ENCODE data around the gene ECE1. TPM values are rescaled to one million over a fixed set of nuclear protein-coding genes. Genes with fewer than 3 reads are reported as not detected.
A peak's percentile ranks its signal among the peaks of the same experiment; 100 is the strongest.

Gene ECE1
- total and polyA plus RNA-seq, 9 of the 15 experiments (the other 6 are each of a cell fraction or from before 2014, with no cell fraction given): 0.56 to 34.8 (median 11.0) TPM

GRCh38 chr1:21330544-21330943, 40.3 kb upstream of the ECE1 start:
- 76% methylated on average over 2 of the region's 2 CpGs for WGBS (ENCODE audit: insufficient coverage, low coverage, missing lambda C conversion rate)
- FAIRE-seq: no peak
- Histone ChIP-seq H3K4me3 (no peak overlapping the region), H3K9ac (ENCODE audit: insufficient read depth in 1 of 2, low read depth in 2 of 2, low read length in 2 of 2) (0 out of 4 replicates have a peak overlapping the region, but pooled peaks of 1 of the 2 experiments have one; percentile 47), H3K79me2 (ENCODE audit: control insufficient read depth, insufficient read depth, low read length) (peaks cover 4% of the 10 kb centered on the region; the same call in 1 of the 3 replicates), H3K4me2 (ENCODE audit: insufficient read depth, low read length) (no peak overlapping the region), H3K9me1 (ENCODE audit: control insufficient read depth, insufficient read depth, low read length) (no peaks in the 10 kb centered on the region), H3K4me1 (replicated peaks in 1 of 2; ENCODE audit: control insufficient read depth in 2 of 2, insufficient read depth in 2 of 2, low read length in 2 of 2) (peaks cover 18 to 28% of the 10 kb centered on the region in 2 experiments), H3K27ac (ENCODE audit: extremely low read depth, low read depth, low read length) (no peak overlapping the region), H4K20me1 (replicated peaks; ENCODE audit: control insufficient read depth, insufficient read depth, low read length) (peaks cover 23% of the 10 kb centered on the region), H3K9me3 (replicated peaks; ENCODE audit: control insufficient read depth, insufficient read depth, low read depth, low read length) (no peaks in the 10 kb centered on the region), H3K36me3 (ENCODE audit: control insufficient read depth, insufficient read depth, low read length) (no peaks in the 10 kb centered on the region; the same call in 2 of the 3 replicates), H3K27me3 (ENCODE audit: control insufficient read depth in 2 of 2, insufficient read depth in 2 of 2, low read length in 2 of 2) (no peaks in the 10 kb centered on the region; a peak in 1 of 5 replicates), H2AFZ (ENCODE audit: low read depth, low read length) (no peak overlapping the region)
- BruUV-seq (replicated peaks): no TSS peak
- in situ Hi-C loops (cut with MboI) (no loop called here), intact Hi-C loops (cut with micrococcal nuclease) (no loop called here)
- POLR2A ChIA-PET: no interaction called here
- CTCF ChIA-PET (ENCODE audit: low intra/inter-chr PET ratio): no interaction called here
- no peak for ATAC-seq
- DNase-seq (ENCODE audit: extremely low read depth in 1 of 4, low spot score in 3 of 4): no peak
- TF ChIP-seq, protein P1, sequence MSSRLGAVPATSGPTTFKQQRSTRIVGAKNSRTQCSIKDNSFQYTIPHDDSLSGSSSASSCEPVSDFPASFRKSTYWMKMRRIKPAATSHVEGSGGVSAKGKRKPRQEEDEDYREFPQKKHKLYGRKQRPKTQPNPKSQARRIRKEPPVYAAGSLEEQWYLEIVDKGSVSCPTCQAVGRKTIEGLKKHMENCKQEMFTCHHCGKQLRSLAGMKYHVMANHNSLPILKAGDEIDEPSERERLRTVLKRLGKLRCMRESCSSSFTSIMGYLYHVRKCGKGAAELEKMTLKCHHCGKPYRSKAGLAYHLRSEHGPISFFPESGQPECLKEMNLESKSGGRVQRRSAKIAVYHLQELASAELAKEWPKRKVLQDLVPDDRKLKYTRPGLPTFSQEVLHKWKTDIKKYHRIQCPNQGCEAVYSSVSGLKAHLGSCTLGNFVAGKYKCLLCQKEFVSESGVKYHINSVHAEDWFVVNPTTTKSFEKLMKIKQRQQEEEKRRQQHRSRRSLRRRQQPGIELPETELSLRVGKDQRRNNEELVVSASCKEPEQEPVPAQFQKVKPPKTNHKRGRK (tag; IDR thresholded peaks at IDR 0.05): no peak
- TF ChIP-seq TAF1 (IDR thresholded peaks at IDR 0.05; ENCODE audit: control insufficient read depth, extremely low read depth, insufficient read depth, low read length, severe bottlenecking) (no peak), U2AF1 (optimal IDR thresholded peaks at IDR 0.05; ENCODE audit: low read depth, low read length) (no peak), PTBP1 (IDR thresholded peaks at IDR 0.05; ENCODE audit: low read depth, low read length) (no peak), ZNF324 (CRISPR knock-in tag; IDR thresholded peaks at IDR 0.05) (no peak), PHF21A (IDR thresholded peaks at IDR 0.05; ENCODE audit: borderline replicate concordance, low read depth) (no peak), GABPB2 (CRISPR knock-in tag; conservative IDR thresholded peaks at IDR 0.05) (no peak), CREB1 (IDR thresholded peaks at IDR 0.05) (no peak), CREB1 (CRISPR knock-in tag; IDR thresholded peaks at IDR 0.05) (no peak), NR3C1 (CRISPR knock-in tag; IDR thresholded peaks at IDR 0.05) (no peak), CREBBP (IDR thresholded peaks at IDR 0.05; ENCODE audit: low read depth, low read length) (no peak), MLX (CRISPR knock-in tag; conservative IDR thresholded peaks at IDR 0.05) (no peak), OTX1 (CRISPR knock-in tag; IDR thresholded peaks at IDR 0.05) (no peak), VEZF1 (CRISPR knock-in tag; IDR thresholded peaks at IDR 0.05) (no peak)
- TF ChIP-seq, protein P2, sequence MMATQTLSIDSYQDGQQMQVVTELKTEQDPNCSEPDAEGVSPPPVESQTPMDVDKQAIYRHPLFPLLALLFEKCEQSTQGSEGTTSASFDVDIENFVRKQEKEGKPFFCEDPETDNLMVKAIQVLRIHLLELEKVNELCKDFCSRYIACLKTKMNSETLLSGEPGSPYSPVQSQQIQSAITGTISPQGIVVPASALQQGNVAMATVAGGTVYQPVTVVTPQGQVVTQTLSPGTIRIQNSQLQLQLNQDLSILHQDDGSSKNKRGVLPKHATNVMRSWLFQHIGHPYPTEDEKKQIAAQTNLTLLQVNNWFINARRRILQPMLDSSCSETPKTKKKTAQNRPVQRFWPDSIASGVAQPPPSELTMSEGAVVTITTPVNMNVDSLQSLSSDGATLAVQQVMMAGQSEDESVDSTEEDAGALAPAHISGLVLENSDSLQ (IDR thresholded peaks at IDR 0.05): no peak
